HepG2 (cell line): ENCODE measurements around the gene CLDN9. TPM values are rescaled to one million over a fixed set of nuclear protein-coding genes. Genes with fewer than 3 reads are reported as not detected.

ENCODE experiments used
- ATAC-seq: fragments of 200-7000 bp; cut with Tn5 transposase; 3 replicates; pipeline ENCODE4 v1.9.1; 2020; ENCODE audit warnings: mild to moderate bottlenecking, moderate library complexity
- BruUV-seq: library from RNA; stranded (reverse); fragments of 400-500 nt; replicated peaks from 2 replicates; lab custom pipeline; 2021; lab: Mats Ljungman, UMichigan
- CTCF ChIA-PET: fragments of 300-600 bp; formaldehyde crosslinking; extraction: SDS; loops from one replicate; lab custom pipeline; 2021; ENCODE audit warnings: low total read pairs, inconsistent platforms, low intra/inter-chr PET ratio; lab: Yijun Ruan, JAX
- POLR2A ChIA-PET: fragments of 350-600 bp; sonication (Branson Sonifier 250); formaldehyde crosslinking; loops from one replicate; lab custom pipeline; 2020; ENCODE audit warnings: antibody characterized with exemption, inconsistent platforms; lab: Yijun Ruan, JAX
- DNase-seq: peaks from one replicate; pipeline ENCODE4 v3.0.0-alpha.2; 2015; ENCODE audit warnings: low spot score
- FAIRE-seq: peaks from 3 replicates; lab custom pipeline; 2011; peaks lifted over from hg19 to GRCh38; lab: Jason Lieb, UNC
- H2AFZ ChIP-seq: one replicate; pipeline ENCODE4 v1.6.1; 2011; ENCODE audit warnings: low read length, inconsistent platforms
- H3K27ac ChIP-seq: fragments of 300-600 bp; 3 replicates; pipeline ENCODE4 v1.8.0; 2011; ENCODE audit warnings: mixed run types, mild to moderate bottlenecking, mixed read lengths, low read length, inconsistent platforms; ENCODE audit not compliant: insufficient read depth; ENCODE audit errors: extremely low read length
- H3K27me3 ChIP-seq, 2 experiments: fragments of 200-600 bp in 1 of 2; 2 replicates in 1 of 2; 3 replicates in 1 of 2; pipeline versions ENCODE4 v1.6.0 to v1.8.0; 2011; ENCODE audit warnings: low read length in 2 of 2, mild to moderate bottlenecking in 2 of 2, moderate library complexity in 2 of 2, inconsistent platforms in 1 of 2; ENCODE audit not compliant: insufficient read depth in 2 of 2, control insufficient read depth in 1 of 2
- H3K36me3 ChIP-seq, 2 experiments: fragments of 200-600 bp in 1 of 2; replicated peaks in 1 of 2; 2 replicates in 1 of 2; 3 replicates in 1 of 2; pipeline versions ENCODE4 v1.5.1 to v1.8.0; 2011; ENCODE audit warnings: low read length in 2 of 2, inconsistent platforms in 1 of 2; ENCODE audit not compliant: insufficient read depth in 2 of 2, control insufficient read depth in 1 of 2
- H3K4me1 ChIP-seq: 2 replicates; pipeline ENCODE4 v1.5.1; 2012; ENCODE audit warnings: low read length, inconsistent platforms; ENCODE audit not compliant: insufficient read depth
- H3K4me2 ChIP-seq: 2 replicates; pipeline ENCODE4 v1.6.0; 2011; ENCODE audit warnings: low read depth, low read length, inconsistent platforms
- H3K4me3 ChIP-seq, 3 experiments: fragments of 200-600 bp in 1 of 3; sonication (generic), shearing (Covaris generic) in 1 of 3; replicated peaks in 1 of 3; 2 replicates each; pipeline ENCODE4 v1.5.1; 2011 to 2016; ENCODE audit warnings: low read length in 3 of 3, inconsistent platforms in 2 of 3, low read depth in 2 of 3, mild to moderate bottlenecking in 2 of 3, control low read depth in 1 of 3, mixed read lengths in 1 of 3; ENCODE audit not compliant: insufficient read depth in 1 of 3
- H3K79me2 ChIP-seq: one replicate; pipeline ENCODE4 v1.6.1; 2011; ENCODE audit warnings: low read length, inconsistent platforms; ENCODE audit not compliant: insufficient read depth
- H3K9ac ChIP-seq: 2 replicates; pipeline ENCODE4 v1.6.0; 2011; ENCODE audit warnings: mild to moderate bottlenecking, low read depth, low read length, inconsistent platforms; ENCODE audit not compliant: insufficient read depth
- H3K9me3 ChIP-seq: 2 replicates; pipeline ENCODE4 v1.5.1; 2012; ENCODE audit warnings: mild to moderate bottlenecking, low read length
- H4K20me1 ChIP-seq: 2 replicates; pipeline ENCODE4 v1.6.0; 2011; ENCODE audit warnings: inconsistent platforms, mild to moderate bottlenecking, low read length, moderate library complexity; ENCODE audit not compliant: insufficient read depth
- HINFP ChIP-seq: sonication (generic); formaldehyde crosslinking; IDR thresholded peaks from 2 replicates; pipeline ENCODE4 v1.4.0; 2020; ENCODE audit warnings: low read depth, mild to moderate bottlenecking, missing genetic modification reagents
- KDM2A ChIP-seq: sonication (generic); formaldehyde crosslinking; IDR thresholded peaks from 2 replicates; pipeline ENCODE4 v1.4.0; 2020; ENCODE audit warnings: low read depth, missing genetic modification reagents, borderline replicate concordance
- KLF9 ChIP-seq: IDR thresholded peaks from 2 replicates; pipeline ENCODE4 v1.6.1; 2016; ENCODE audit warnings: low read depth
- NR2F1 ChIP-seq, 2 experiments: fragments of 450-650 bp in 1 of 2; formaldehyde crosslinking in 1 of 2; IDR thresholded peaks; 2 replicates each; pipeline versions ENCODE4 v1.5.0 to v1.6.1; 2016 to 2020; ENCODE audit warnings: mild to moderate bottlenecking in 1 of 2, missing compliant biosample characterization in 1 of 2, missing genetic modification reagents in 1 of 2, moderate library complexity in 1 of 2
- PRDM10 ChIP-seq: sonication (generic); formaldehyde crosslinking; IDR thresholded peaks from 2 replicates; pipeline ENCODE4 v1.4.0; 2020; ENCODE audit warnings: low read depth, missing genetic modification reagents
- SMAD1 ChIP-seq: sonication (generic); formaldehyde crosslinking; IDR thresholded peaks from 2 replicates; pipeline ENCODE4 v1.4.0; 2020; ENCODE audit warnings: missing genetic modification reagents, low read depth, mild to moderate bottlenecking, borderline replicate concordance
- THAP11 ChIP-seq: IDR thresholded peaks from 2 replicates; pipeline ENCODE4 v1.6.1; 2016; ENCODE audit warnings: missing biosample characterization, missing genetic modification reagents
- THYN1 ChIP-seq: sonication (generic); formaldehyde crosslinking; IDR thresholded peaks from 2 replicates; pipeline ENCODE4 v1.8.1; 2023; ENCODE audit warnings: low read depth, mild to moderate bottlenecking, moderate library complexity, missing genetic modification reagents, borderline replicate concordance
- ZNF574 ChIP-seq: sonication (generic); formaldehyde crosslinking; IDR thresholded peaks from 2 replicates; pipeline ENCODE4 v1.4.0; 2020; ENCODE audit warnings: missing genetic modification reagents
- WGBS: methylation state at CpG from one replicate; pipeline ENCODE4 v1.1.6; 2017; ENCODE audit warnings: low lambda C conversion rate; 5-methylcytosine and 5-hydroxymethylcytosine counted together
- in situ Hi-C: cut with HindIII; loops from 2 replicates; pipeline ENCODE4 v1.10.0; 2017; ENCODE audit warnings: low pct_unique_long_range_greater_than_20kb; ENCODE audit not compliant: extremely low pct_ligation_motif_present
- intact Hi-C: fragments of 100-400 bp; cut with micrococcal nuclease; formaldehyde crosslinking; loops from one replicate; pipeline ENCODE4 v1.10.0; 2022; ENCODE audit not compliant: unreplicated experiment
- polyA plus RNA-seq, 8 experiments: library from polyadenylated mRNA; depleted of rRNA in 3 of 8; stranded (reverse) in 7 of 8; unstranded in 1 of 8; fragments of >200 nt; fragmentation: Illumina TruSeq in 4 of 8; extraction: Trizol in 4 of 8; gene quantifications; 2 replicates each; pipeline versions ENCODE4 v1.2.1 to v1.2.3, GENCODE V29; 2011 to 2016; ENCODE audit warnings: low read depth in 4 of 8, missing spikeins in 1 of 8, mixed read lengths in 1 of 8; ENCODE audit not compliant: insufficient read depth in 1 of 8
- total RNA-seq, 5 experiments: library from RNA; depleted of rRNA; stranded (reverse); fragments of >200 nt; fragmentation: Illumina TruSeq; extraction: Trizol; gene quantifications; 2 replicates each; pipeline ENCODE4 v1.2.3, GENCODE V29; 2016; ENCODE audit warnings: low read depth in 1 of 5
- TF ChIP-seq, protein P1 (sequence below): sonication (generic); formaldehyde crosslinking; IDR thresholded peaks from 2 replicates; pipeline ENCODE4 v1.8.0; 2022; ENCODE audit warnings: mild to moderate bottlenecking, missing genetic modification reagents

The CLDN9 gene
- total and polyA plus RNA-seq, 2 of the 13 experiments (the other 11 are each of a cell fraction or from before 2014, with no cell fraction given): 0.15 to 0.26 TPM

GRCh38 chr16:2981177-2981898, 31.4 kb upstream of the CLDN9 start:
- peak; percentile 92 for FAIRE-seq
- no peak overlapping the region for H2AFZ ChIP-seq
- H3K27ac ChIP-seq: peak overlapping the region; percentile 87
- H3K36me3 ChIP-seq: peaks cover 0 to 4% of the 10 kb centered on the region in 2 experiments; a peak in 1 of 5 replicates
- H3K4me3 ChIP-seq: peak overlapping the region; percentile 86 to 95 (median 88)
- 1% methylated on average over 31 of the region's 33 CpGs for WGBS
- H3K4me2 ChIP-seq: peak overlapping the region; percentile 96
- H3K9me3 ChIP-seq: no peaks in the 10 kb centered on the region
- peaks cover 8% of the 10 kb centered on the region for H3K79me2 ChIP-seq
- H3K4me1 ChIP-seq: peaks cover 26% of the 10 kb centered on the region
- H4K20me1 ChIP-seq: no peaks in the 10 kb centered on the region
- CTCF ChIA-PET: no interaction called here
- in situ Hi-C loops (no loop called here), intact Hi-C loops (no loop called here)
- POLR2A ChIA-PET: interaction anchor here (0.7 to 3.9 kb wide), 17 partner anchors 9 to 230 kb away, joined by 3 to 48 read pairs (median 6); partner anchors contain the start of genes FLYWCH1, FLYWCH2, HCFC1R1 and KREMEN2
- ATAC-seq: peak; percentile 61
- no TSS peak for BruUV-seq
- peak; percentile 72 for DNase-seq
- H3K27me3 ChIP-seq: peaks cover 8 to 20% of the 10 kb centered on the region in 2 experiments; a peak in 4 of 5 replicates
- peak overlapping the region; percentile 94 for H3K9ac ChIP-seq
- no peak for TF ChIP-seq NR2F1 (CRISPR knock-in tag; IDR thresholded peaks at IDR 0.05)
- TF ChIP-seq ZNF574: peak; percentile 17; the same call in 1 of the 2 replicates
- TF ChIP-seq, protein P1, sequence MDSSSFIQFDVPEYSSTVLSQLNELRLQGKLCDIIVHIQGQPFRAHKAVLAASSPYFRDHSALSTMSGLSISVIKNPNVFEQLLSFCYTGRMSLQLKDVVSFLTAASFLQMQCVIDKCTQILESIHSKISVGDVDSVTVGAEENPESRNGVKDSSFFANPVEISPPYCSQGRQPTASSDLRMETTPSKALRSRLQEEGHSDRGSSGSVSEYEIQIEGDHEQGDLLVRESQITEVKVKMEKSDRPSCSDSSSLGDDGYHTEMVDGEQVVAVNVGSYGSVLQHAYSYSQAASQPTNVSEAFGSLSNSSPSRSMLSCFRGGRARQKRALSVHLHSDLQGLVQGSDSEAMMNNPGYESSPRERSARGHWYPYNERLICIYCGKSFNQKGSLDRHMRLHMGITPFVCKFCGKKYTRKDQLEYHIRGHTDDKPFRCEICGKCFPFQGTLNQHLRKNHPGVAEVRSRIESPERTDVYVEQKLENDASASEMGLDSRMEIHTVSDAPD (CRISPR knock-in tag): no peak
- TF ChIP-seq SMAD1: 0 out of 2 replicates have a peak, but pooled peaks have one; percentile 28
- TF ChIP-seq THYN1 (CRISPR knock-in tag): no peak
- no peak for TF ChIP-seq HINFP (CRISPR knock-in tag)
- peak; percentile 15; the same call in 1 of the 2 replicates for TF ChIP-seq KDM2A (CRISPR knock-in tag)
- TF ChIP-seq PRDM10 (CRISPR knock-in tag): no peak; the same call in 1 of the 2 replicates
- peak; percentile 28; the same call in 1 of the 2 replicates for TF ChIP-seq KLF9 (CRISPR knock-in tag)
- TF ChIP-seq THAP11 (CRISPR knock-in tag): peak; percentile 56
